NCI-H69 (cell line): ENCODE measurements around the gene TMEM163.
A peak's percentile ranks its signal among the peaks of the same experiment; 100 is the strongest.

Source experiments
- DNase-seq: peaks from one replicate; lab custom pipeline; 2025; lab: John Stamatoyannopoulos, UW

The TMEM163 gene

GRCh38 chr2:134410831-134411231 lies 308.0 kb downstream of the TMEM163 start:
- DNase-seq = peak; percentile 21

- peak; percentile 38 for DNase-seq
Measured at GRCh38 chr2:134410006-134410405, 308.8 kb downstream of the TMEM163 start.

GRCh38 chr2:134408791-134409190 lies 310.0 kb downstream of the TMEM163 start:
- DNase-seq = no peak

- no peak for DNase-seq
Measured at GRCh38 chr2:134408386-134408785, 310.4 kb downstream of the TMEM163 start.

GRCh38 chr2:134407154-134407890 lies 311.5 kb downstream of the TMEM163 start:
- DNase-seq = no peak

GRCh38 chr2:134406736-134407135 lies 312.1 kb downstream of the TMEM163 start:
- no peak for DNase-seq

GRCh38 chr2:134406311-134406710 lies 312.5 kb downstream of the TMEM163 start:
- DNase-seq = no peak
